Renal cortex interstitium (tissue), 11 donors: Measurements from ENCODE around the gene STAT5A. TPM values are rescaled to one million over a fixed set of nuclear protein-coding genes. Genes with fewer than 3 reads are reported as not detected.
"Not testable (repeated sequence)": the region's sequence is repeated elsewhere in the genome, so short reads cannot be mapped to it uniquely, and the experiment has no call there.

Source experiments
- DNase-seq, 11 donors: peaks; one replicate each; pipeline ENCODE4 v3.0.0-alpha.2; 2013; ENCODE audit warnings: low read depth in 9 of 11, low spot score in 4 of 11; ENCODE audit errors: extremely low read depth in 1 of 11
- polyA plus RNA-seq, 3 donors: library from polyadenylated mRNA; unstranded; fragments of 120-200 nt; gene quantifications; one replicate each; pipeline ENCODE4 v1.2.1, GENCODE V29; 2013; ENCODE audit not compliant: insufficient read length in 3 of 3

The STAT5A gene
- polyA plus RNA-seq, 3 donors, result 5.2 to 6.8 (median 5.8) TPM

- no peak for DNase-seq
Measured at GRCh38 chr17:42342242-42343008, 54.1 kb downstream of the STAT5A start.

DNA sequence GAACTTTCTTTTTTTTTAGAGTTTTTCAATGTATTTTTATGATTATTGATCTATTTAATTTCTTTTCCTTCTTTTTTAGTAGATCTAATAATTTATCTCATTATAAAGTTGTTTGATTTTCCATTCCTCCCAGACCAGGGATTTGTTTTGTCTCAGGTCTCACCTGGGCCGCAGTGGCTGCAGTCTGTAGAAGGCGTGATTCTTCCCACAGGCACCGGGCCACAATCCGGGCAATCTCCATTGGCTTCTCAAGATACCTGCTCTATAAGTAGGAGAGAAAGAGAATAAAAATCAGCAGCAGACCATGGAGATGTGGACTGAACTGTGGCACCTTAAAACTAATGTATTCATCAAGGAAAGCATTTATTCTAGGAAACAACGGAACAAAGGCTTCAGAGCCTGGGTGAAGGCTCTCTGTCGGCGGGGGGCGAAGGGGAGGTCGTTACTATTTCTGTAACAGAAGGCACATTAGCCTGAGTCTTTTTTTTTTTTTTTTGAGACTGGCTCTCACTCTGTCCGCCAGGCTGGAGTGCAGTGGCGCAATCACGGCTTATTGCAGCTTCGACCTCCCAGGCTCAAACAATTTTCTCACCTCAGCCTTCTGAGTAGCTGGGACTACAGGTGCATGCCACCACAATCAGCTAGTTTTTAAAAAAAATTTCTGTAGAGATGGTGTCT, 57.2 kb downstream of the STAT5A start:
- DNase-seq, result no peak

- no peak for DNase-seq
Measured at GRCh38 chr17:42346481-42346880, 58.2 kb downstream of the STAT5A start.

- no peak for DNase-seq
Measured at GRCh38 chr17:42347198-42347597, 58.9 kb downstream of the STAT5A start.

DNA sequence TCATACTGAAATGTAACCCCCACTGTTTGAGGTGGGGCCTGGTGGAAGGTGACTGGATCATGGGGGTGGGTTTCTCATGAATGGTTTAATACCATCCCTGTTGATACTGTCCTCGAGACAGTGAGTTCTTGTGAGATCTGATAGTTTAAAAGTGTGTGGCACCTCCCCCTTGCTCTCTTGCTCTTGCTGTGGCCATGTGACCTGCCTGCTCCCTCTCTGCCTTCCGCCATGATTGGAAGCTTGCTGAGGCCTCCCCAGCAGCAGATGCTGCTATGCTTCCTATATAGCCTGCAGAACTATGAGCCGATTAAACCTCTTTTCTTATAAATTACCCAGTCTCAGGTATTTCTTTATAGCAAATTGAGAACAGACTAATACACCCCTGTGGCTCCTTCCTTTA, 59.3 kb downstream of the STAT5A start:
- no peak for DNase-seq

- no peak for DNase-seq
Measured at GRCh38 chr17:42348104-42348503, 59.8 kb downstream of the STAT5A start.

- DNase-seq, result no peak
Measured at GRCh38 chr17:42354956-42355843, 66.9 kb downstream of the STAT5A start.

- DNase-seq, result no peak
Measured at GRCh38 chr17:42358434-42358833, 70.1 kb downstream of the STAT5A start.

DNA sequence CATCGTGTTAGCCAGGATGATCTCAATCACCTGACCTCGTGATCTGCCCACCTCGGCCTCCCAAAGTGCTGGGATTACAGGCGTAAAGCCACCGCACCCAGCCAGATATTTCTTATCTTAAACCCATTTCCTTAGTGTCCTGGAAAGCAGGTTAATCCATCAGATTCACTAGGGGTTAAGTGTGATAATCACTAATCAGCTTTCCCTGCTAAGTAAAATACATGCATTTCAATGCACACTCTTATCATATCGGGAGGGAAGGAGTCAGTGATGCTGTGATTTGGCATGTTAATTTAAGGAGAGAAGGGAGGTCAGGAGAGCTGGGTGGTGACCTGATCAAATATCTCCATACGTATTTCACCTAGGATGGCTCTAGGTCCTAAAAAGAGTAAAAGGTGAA, 70.8 kb downstream of the STAT5A start:
- no peak for DNase-seq

- DNase-seq, result not testable (repeated sequence)
Measured at GRCh38 chr17:42360388-42360787, 72.1 kb downstream of the STAT5A start.

Other genes starting within 250 kb of the STAT5A start
- gene C17orf113, start 237.9 kb upstream of the STAT5A start, polyA plus RNA-seq, result 1 to 10 TPM; 3.4 to 6.4 (median 4.6) TPM
- gene ZNF385C, start 190.0 kb upstream of the STAT5A start, polyA plus RNA-seq, result 1 to 10 TPM; 8.7 TPM
- gene DHX58, start 175.8 kb upstream of the STAT5A start, polyA plus RNA-seq, result 10 to 100 TPM in 1 of 3 donors, 1 to 10 TPM in 2; 7.1 to 13.3 (median 7.1) TPM
- gene KAT2A, start 167.1 kb upstream of the STAT5A start, polyA plus RNA-seq, result 10 to 100 TPM; 57.5 to 81.7 (median 70.9) TPM
- gene HSPB9, start 165.7 kb upstream of the STAT5A start, polyA plus RNA-seq, result under 1 TPM; 0.12 to 0.46 (median 0.30) TPM
- 100 to 1,000 TPM; 118 to 151 (median 148) TPM for gene RAB5C, start 133.5 kb upstream of the STAT5A start, polyA plus RNA-seq
- under 1 TPM in 2 of 3 donors, not detected in 1; 0.03 TPM for gene KCNH4, start 107.4 kb upstream of the STAT5A start, polyA plus RNA-seq
- gene HCRT, start 103.0 kb upstream of the STAT5A start, polyA plus RNA-seq, result not detected
- 10 to 100 TPM; 14.4 to 22.2 (median 18.0) TPM for gene GHDC, start 94.0 kb upstream of the STAT5A start, polyA plus RNA-seq
- 10 to 100 TPM; 40.2 to 54.1 (median 43.5) TPM for gene STAT5B, start 12.1 kb upstream of the STAT5A start, polyA plus RNA-seq
- 10 to 100 TPM; 58.1 to 81.2 (median 58.9) TPM for gene STAT3, start 99.9 kb downstream of the STAT5A start, polyA plus RNA-seq
- gene CAVIN1, start 134.8 kb downstream of the STAT5A start, polyA plus RNA-seq, result 10 to 100 TPM; 58.3 to 77.9 (median 62.5) TPM
- 10 to 100 TPM; 53.4 to 73.9 (median 55.7) TPM for gene ATP6V0A1, start 170.4 kb downstream of the STAT5A start, polyA plus RNA-seq
- 10 to 100 TPM; 15.6 to 31.6 (median 26.4) TPM for gene NAGLU, start 247.7 kb downstream of the STAT5A start, polyA plus RNA-seq